C4-2B (cell line): ENCODE measurements around the gene NDFIP2.
"Not testable (repeated sequence)": the region's sequence is repeated elsewhere in the genome, so short reads cannot be mapped to it uniquely, and the experiment has no call there.

ENCODE experiments used
- H3K27ac ChIP-seq: fragments of 450-650 bp; 2 replicates; pipeline ENCODE4 v1.5.1; 2017
- CTCF ChIP-seq: fragments of 450-650 bp; conservative IDR thresholded peaks from 2 replicates; pipeline ENCODE4 v1.5.1; 2017; ENCODE audit warnings: mild to moderate bottlenecking
- ZFX ChIP-seq: fragments of 450-650 bp; IDR thresholded peaks from 2 replicates; pipeline ENCODE4 v1.6.1; 2017

Gene NDFIP2

GRCh38 chr13:79571147-79571546 is 90.2 kb downstream of the NDFIP2 start:
- no peak for TF ChIP-seq CTCF
- TF ChIP-seq ZFX = no peak
- H3K27ac ChIP-seq = no peak overlapping the region

- not testable (repeated sequence) for H3K27ac ChIP-seq
These were observed 92.9 kb downstream of the NDFIP2 start for GRCh38 chr13:79573892-79574291.

GRCh38 chr13:79581870-79582315 is 100.9 kb downstream of the NDFIP2 start:
- no peak overlapping the region for H3K27ac ChIP-seq
- TF ChIP-seq ZFX (no peak), CTCF (no peak)

GRCh38 chr13:79582896-79583295 is 101.9 kb downstream of the NDFIP2 start:
- TF ChIP-seq ZFX (no peak), CTCF (no peak)
- no peak overlapping the region for H3K27ac ChIP-seq

- H3K27ac ChIP-seq = no peak overlapping the region
- TF ChIP-seq ZFX (no peak), CTCF (no peak)
These were observed 104.1 kb downstream of the NDFIP2 start for GRCh38 chr13:79585033-79585432.

- no peak overlapping the region for H3K27ac ChIP-seq
- TF ChIP-seq ZFX = no peak
- no peak for TF ChIP-seq CTCF
These were observed 108.8 kb downstream of the NDFIP2 start for GRCh38 chr13:79589603-79590393.

GRCh38 chr13:79590394-79590676 is 109.4 kb downstream of the NDFIP2 start:
- TF ChIP-seq ZFX (no peak), CTCF (no peak)
- no peak overlapping the region for H3K27ac ChIP-seq

GRCh38 chr13:79591493-79591892 is 110.5 kb downstream of the NDFIP2 start:
- no peak overlapping the region for H3K27ac ChIP-seq
- TF ChIP-seq ZFX (no peak), CTCF (no peak)
